ENCODE results near the gene CMTM7. TPM values are rescaled to one million over a fixed set of nuclear protein-coding genes. Genes with fewer than 3 reads are reported as not detected.
A peak's percentile ranks its signal among the peaks of the same experiment; 100 is the strongest.

The CMTM7 gene
- total and polyA plus RNA-seq, 11 donors: 2.3 to 16.8 (median 3.6) TPM

DNA sequence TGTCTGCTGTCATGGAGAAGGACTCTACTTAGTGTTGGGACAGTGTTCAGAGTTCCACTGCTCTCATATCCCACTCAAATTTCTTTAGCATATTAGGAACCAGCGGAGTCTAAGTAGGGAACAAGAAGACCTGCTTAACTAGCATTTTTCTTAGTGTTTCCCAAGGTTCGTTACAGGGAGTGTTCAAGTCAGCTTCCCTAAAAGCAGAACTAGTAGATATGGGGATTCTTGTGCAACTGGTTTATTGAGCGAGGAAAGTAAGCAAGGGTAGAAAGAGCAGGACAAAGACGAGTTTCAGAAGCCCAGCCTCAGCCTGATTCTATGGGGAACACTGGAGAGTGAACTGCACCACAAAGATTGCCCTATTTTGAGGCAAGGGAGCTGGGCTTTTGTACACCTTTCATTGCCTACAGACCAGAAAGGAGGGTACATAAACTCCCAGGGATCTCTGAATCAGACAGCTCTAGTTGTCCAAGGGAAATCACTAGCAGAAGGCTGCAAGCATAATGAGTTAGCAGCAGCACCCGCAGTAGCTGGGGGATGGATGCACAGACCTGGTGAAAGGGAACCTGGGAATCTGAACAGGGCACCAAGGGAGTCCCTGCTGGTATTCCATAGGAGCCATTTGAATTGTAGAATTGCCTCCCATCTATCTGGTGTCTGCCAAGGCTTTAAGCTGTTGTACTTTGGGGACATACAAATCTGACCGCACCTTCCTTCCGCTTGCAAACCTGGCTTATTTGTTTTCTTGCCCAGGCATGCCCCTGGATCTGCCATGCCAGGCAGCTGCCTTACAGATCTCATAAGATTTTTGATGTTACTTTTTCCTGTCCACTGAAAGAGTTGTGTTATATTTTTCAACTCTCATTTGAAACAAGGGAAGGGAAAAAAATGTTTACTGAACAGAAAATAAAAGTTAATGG, 15.1 kb downstream of the CMTM7 start:
- peak in 3 of 4 donors; percentile 17 to 48 (median 31) for ATAC-seq
- Histone ChIP-seq H3K27me3 (no peaks in the 10 kb centered on the region), H3K36me3 (no peaks in the 10 kb centered on the region), H3K4me3 (no peak overlapping the region), H3K9me3 (no peaks in the 10 kb centered on the region), H3K27ac (peak overlapping the region in 4 of 12 donors; percentile 8 to 97 (median 18)), H3K4me1 (peaks cover 0 to 90% (median 5%) of the 10 kb centered on the region in 12 donors)
- no peak for DNase-seq
- 90 to 96% (median 93%) methylated on average over 7 of the region's 7 CpGs for WGBS, 4 donors
- TF ChIP-seq CTCF (IDR thresholded peaks at IDR 0.05): no peak
- no peak for TF ChIP-seq POLR2A (IDR thresholded peaks at IDR 0.05)
- intact Hi-C loops (cut with DNase I): loop anchor here in 2 of 10 donors (10.0 kb wide), 2 partner anchors 58 to 158 kb away; no protein-coding TSS in a partner anchor

- H3K27ac ChIP-seq: no peak overlapping the region
- WGBS, 4 donors: 69 to 89% (median 80%) methylated on average over 10 of the region's 10 CpGs
- H3K9me3 ChIP-seq: no peaks in the 10 kb centered on the region
- TF ChIP-seq POLR2A (IDR thresholded peaks at IDR 0.05) (no peak), CTCF (IDR thresholded peaks at IDR 0.05) (no peak)
- intact Hi-C loops (cut with DNase I): no loop called here
- no peaks in the 10 kb centered on the region for H3K36me3 ChIP-seq
- no peak overlapping the region for H3K4me3 ChIP-seq
- ATAC-seq: no peak
- no peaks in the 10 kb centered on the region for H3K27me3 ChIP-seq
- no peak for DNase-seq
- peaks cover 0 to 75% (median 11%) of the 10 kb centered on the region in 12 donors for H3K4me1 ChIP-seq
Observed at GRCh38 chr3:32410367-32411246, 19.0 kb downstream of the CMTM7 start.

GRCh38 chr3:32411442-32411841, 19.8 kb downstream of the CMTM7 start:
- DNase-seq: no peak
- Histone ChIP-seq H3K4me3 (no peak overlapping the region), H3K27ac (no peak overlapping the region), H3K36me3 (no peaks in the 10 kb centered on the region), H3K4me1 (peaks cover 0 to 67% (median 11%) of the 10 kb centered on the region in 12 donors), H3K9me3 (no peaks in the 10 kb centered on the region), H3K27me3 (no peaks in the 10 kb centered on the region)
- ATAC-seq: no peak
- WGBS, 4 donors: 89 to 91% (median 90%) methylated on average over 5 of the region's 5 CpGs
- TF ChIP-seq POLR2A (IDR thresholded peaks at IDR 0.05) (no peak), CTCF (IDR thresholded peaks at IDR 0.05) (no peak)
- intact Hi-C loops (cut with DNase I): no loop called here

DNA sequence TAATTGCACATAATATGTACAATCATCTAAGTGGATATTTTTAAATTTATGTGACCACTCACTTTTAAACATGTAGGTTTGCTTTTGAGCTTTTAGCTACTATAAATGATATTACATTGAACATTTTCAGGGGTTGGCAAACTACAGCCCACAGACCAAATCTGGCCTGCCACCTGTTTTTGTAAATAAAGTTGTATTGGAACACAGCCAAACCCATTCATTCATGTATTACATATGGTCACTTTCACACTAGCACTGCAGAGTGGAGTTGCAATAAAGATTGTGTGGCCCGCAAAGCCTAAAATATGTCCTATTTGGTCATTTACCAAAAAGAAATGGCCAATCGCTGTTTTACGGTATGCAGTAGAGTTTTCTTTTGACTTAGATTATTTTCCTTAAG, 21.2 kb downstream of the CMTM7 start:
- ATAC-seq: no peak
- no peaks in the 10 kb centered on the region for H3K36me3 ChIP-seq
- intact Hi-C loops (cut with DNase I): no loop called here
- H3K4me1 ChIP-seq: peaks cover 0 to 59% (median 11%) of the 10 kb centered on the region in 12 donors
- H3K9me3 ChIP-seq: no peaks in the 10 kb centered on the region
- no peak for DNase-seq
- WGBS, 4 donors: 95 to 97% (median 96%) methylated on average over 3 of the region's 3 CpGs
- peak overlapping the region in 1 of 12 donors; percentile 84 for H3K27ac ChIP-seq
- no peaks in the 10 kb centered on the region for H3K27me3 ChIP-seq
- TF ChIP-seq CTCF (IDR thresholded peaks at IDR 0.05) (no peak), POLR2A (IDR thresholded peaks at IDR 0.05) (no peak)
- H3K4me3 ChIP-seq: no peak overlapping the region
